Endodermal cell (in vitro differentiated cells): Measurements from ENCODE around the gene PPP1R1B. TPM values are rescaled to one million over a fixed set of nuclear protein-coding genes. Genes with fewer than 3 reads are reported as not detected.
A peak's percentile ranks its signal among the peaks of the same experiment; 100 is the strongest.

Source experiments
- DNase-seq: peaks from one replicate; pipeline ENCODE4 v3.0.0-alpha.2; 2017
- H3K27ac ChIP-seq: 2 replicates; pipeline ENCODE4 v1.5.1; 2013; ENCODE audit warnings: mild to moderate bottlenecking, low read depth, low read length, moderate library complexity
- H3K27me3 ChIP-seq: 2 replicates; pipeline ENCODE4 v1.6.1; 2013; ENCODE audit warnings: mild to moderate bottlenecking, low read length, moderate library complexity; ENCODE audit not compliant: insufficient read depth, control insufficient read depth, poor library complexity, severe bottlenecking
- H3K36me3 ChIP-seq: 2 replicates; pipeline ENCODE4 v1.7.0; 2013; ENCODE audit warnings: mild to moderate bottlenecking, low read length, moderate library complexity; ENCODE audit not compliant: control insufficient read depth, insufficient read depth
- H3K4me1 ChIP-seq: one replicate; pipeline ENCODE4 v1.7.0; 2013; ENCODE audit warnings: low read length; ENCODE audit not compliant: control insufficient read depth, insufficient read depth
- H3K4me3 ChIP-seq: 2 replicates; pipeline ENCODE4 v1.5.1; 2013; ENCODE audit warnings: mild to moderate bottlenecking, low read length, moderate library complexity
- H3K9ac ChIP-seq: 2 replicates; pipeline ENCODE4 v1.6.1; 2013; ENCODE audit warnings: mild to moderate bottlenecking, low read length, moderate library complexity; ENCODE audit not compliant: poor library complexity, severe bottlenecking; ENCODE audit errors: extremely low read depth
- H3K9me3 ChIP-seq: 2 replicates; pipeline ENCODE4 v1.6.1; 2013; ENCODE audit warnings: mild to moderate bottlenecking, low read length, moderate library complexity; ENCODE audit not compliant: control insufficient read depth
- H3K27ac Mint-ChIP-seq: 2 replicates; pipeline ENCODE4 v1.8.0; 2020; ENCODE audit warnings: mixed read lengths
- H3K27me3 Mint-ChIP-seq: 2 replicates; pipeline ENCODE4 v1.8.0; 2021; ENCODE audit warnings: mild to moderate bottlenecking, mixed read lengths; ENCODE audit not compliant: insufficient read depth
- H3K36me3 Mint-ChIP-seq: 2 replicates; pipeline ENCODE4 v1.8.0; 2020; ENCODE audit warnings: low read depth, mixed read lengths
- H3K4me1 Mint-ChIP-seq: 2 replicates; pipeline ENCODE4 v1.8.0; 2020; ENCODE audit warnings: mixed read lengths
- H3K4me3 Mint-ChIP-seq: 2 replicates; pipeline ENCODE4 v1.8.0; 2020; ENCODE audit warnings: mild to moderate bottlenecking, moderate library complexity, mixed read lengths
- H3K9me3 Mint-ChIP-seq: 2 replicates; pipeline ENCODE4 v1.8.0; 2020; ENCODE audit warnings: mild to moderate bottlenecking, mixed read lengths
- WGBS, 2 experiments: methylation state at CpG; one replicate each; pipeline versions ENCODE4 v1.1.5 to v1.1.7; 2013; ENCODE audit warnings: missing lambda C conversion rate in 2 of 2, mixed read lengths in 1 of 2; ENCODE audit not compliant: insufficient coverage in 1 of 2, insufficient read length in 1 of 2; 5-methylcytosine and 5-hydroxymethylcytosine counted together
- total RNA-seq, 2 donors: library from RNA; stranded (reverse); fragmentation: NEBNext Ultra II Directional in 1 of 2; extraction: Animal tissue kit (Norgen Biotek cat#: 25700) in 1 of 2; gene quantifications; 2 replicates in 1 of 2; 3 replicates in 1 of 2; pipeline ENCODE4 v1.2.1, GENCODE V29; 2021
- TF ChIP-seq, protein P1 (sequence below): fragments of 200-600 bp; sonication (generic); conservative IDR thresholded peaks from 2 replicates; pipeline ENCODE4 v1.5.0; 2021; ENCODE audit warnings: antibody characterized with exemption, mild to moderate bottlenecking

The PPP1R1B gene
- total RNA-seq, 2 donors from 2014 or later = 1.0 to 2.1 TPM

DNA sequence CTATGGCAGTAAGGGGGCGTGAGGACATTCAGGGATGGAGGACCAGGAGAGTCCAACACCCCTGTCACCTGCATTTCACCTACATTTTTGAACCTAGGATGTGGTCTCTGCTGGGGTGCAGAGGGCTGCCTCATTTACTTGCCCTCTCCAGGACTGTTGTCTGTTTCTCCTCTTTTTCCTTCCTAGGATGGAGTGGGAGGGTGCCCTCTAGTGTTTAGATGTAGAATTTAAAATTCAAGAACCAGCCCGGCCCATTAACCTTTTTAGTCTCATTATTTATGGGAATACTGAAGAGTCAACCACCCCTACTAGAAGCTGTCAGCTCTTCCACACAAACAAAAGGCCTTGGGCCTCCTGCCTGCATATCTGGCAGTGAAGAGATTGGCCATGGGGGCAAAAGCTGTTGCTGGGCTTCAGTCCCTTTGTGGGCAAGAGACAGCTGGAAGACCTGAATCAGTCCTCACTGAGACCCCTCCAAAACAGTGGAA is 7.7 kb downstream of the PPP1R1B start:
- Mint-ChIP-seq H3K4me1 (peaks cover 39% of the 10 kb centered on the region), H3K9me3 (no peaks in the 10 kb centered on the region), H3K27ac (no peak overlapping the region), H3K27me3 (peaks cover 5% of the 10 kb centered on the region), H3K4me3 (no peak overlapping the region), H3K36me3 (no peaks in the 10 kb centered on the region)
- DNase-seq = no peak
- 56% methylated on average over 2 of the region's 2 CpGs; no CpG with 5 or more reads in 1 of the 2 experiments for WGBS, 2 experiments
- Histone ChIP-seq H3K36me3 (no peaks in the 10 kb centered on the region), H3K4me1 (no peaks in the 10 kb centered on the region), H3K9ac (no peak overlapping the region), H3K4me3 (no peak overlapping the region), H3K9me3 (no peaks in the 10 kb centered on the region), H3K27ac (no peak overlapping the region), H3K27me3 (no peaks in the 10 kb centered on the region)
- TF ChIP-seq, protein P1, sequence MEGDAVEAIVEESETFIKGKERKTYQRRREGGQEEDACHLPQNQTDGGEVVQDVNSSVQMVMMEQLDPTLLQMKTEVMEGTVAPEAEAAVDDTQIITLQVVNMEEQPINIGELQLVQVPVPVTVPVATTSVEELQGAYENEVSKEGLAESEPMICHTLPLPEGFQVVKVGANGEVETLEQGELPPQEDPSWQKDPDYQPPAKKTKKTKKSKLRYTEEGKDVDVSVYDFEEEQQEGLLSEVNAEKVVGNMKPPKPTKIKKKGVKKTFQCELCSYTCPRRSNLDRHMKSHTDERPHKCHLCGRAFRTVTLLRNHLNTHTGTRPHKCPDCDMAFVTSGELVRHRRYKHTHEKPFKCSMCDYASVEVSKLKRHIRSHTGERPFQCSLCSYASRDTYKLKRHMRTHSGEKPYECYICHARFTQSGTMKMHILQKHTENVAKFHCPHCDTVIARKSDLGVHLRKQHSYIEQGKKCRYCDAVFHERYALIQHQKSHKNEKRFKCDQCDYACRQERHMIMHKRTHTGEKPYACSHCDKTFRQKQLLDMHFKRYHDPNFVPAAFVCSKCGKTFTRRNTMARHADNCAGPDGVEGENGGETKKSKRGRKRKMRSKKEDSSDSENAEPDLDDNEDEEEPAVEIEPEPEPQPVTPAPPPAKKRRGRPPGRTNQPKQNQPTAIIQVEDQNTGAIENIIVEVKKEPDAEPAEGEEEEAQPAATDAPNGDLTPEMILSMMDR = peak; percentile 91

DNA sequence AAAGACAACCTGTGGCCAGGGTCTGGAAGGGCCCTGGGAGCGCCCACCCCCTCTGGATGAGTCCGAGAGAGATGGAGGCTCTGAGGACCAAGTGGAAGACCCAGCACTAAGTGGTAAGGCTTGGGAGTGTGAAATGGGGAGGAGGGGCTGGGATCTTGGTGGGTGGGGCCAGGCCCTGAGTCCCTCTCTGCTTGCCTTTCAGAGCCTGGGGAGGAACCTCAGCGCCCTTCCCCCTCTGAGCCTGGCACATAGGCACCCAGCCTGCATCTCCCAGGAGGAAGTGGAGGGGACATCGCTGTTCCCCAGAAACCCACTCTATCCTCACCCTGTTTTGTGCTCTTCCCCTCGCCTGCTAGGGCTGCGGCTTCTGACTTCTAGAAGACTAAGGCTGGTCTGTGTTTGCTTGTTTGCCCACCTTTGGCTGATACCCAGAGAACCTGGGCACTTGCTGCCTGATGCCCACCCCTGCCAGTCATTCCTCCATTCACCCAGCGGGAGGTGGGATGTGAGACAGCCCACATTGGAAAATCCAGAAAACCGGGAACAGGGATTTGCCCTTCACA is 8.9 kb downstream of the PPP1R1B start:
- H3K4me1 ChIP-seq = no peaks in the 10 kb centered on the region
- no peaks in the 10 kb centered on the region for H3K36me3 ChIP-seq
- Mint-ChIP-seq H3K9me3 (no peaks in the 10 kb centered on the region), H3K4me1 (peaks cover 39% of the 10 kb centered on the region), H3K36me3 (no peaks in the 10 kb centered on the region), H3K4me3 (no peak overlapping the region), H3K27me3 (peaks cover 5% of the 10 kb centered on the region), H3K27ac (no peak overlapping the region)
- WGBS, 2 experiments = 84 to 93% methylated on average over 4 to 8 of the region's 8 CpGs
- TF ChIP-seq, protein P1 = no peak
- H3K9ac ChIP-seq = no peak overlapping the region
- H3K27ac ChIP-seq = no peak overlapping the region
- H3K4me3 ChIP-seq = no peak overlapping the region
- H3K27me3 ChIP-seq = no peaks in the 10 kb centered on the region
- no peaks in the 10 kb centered on the region for H3K9me3 ChIP-seq
- peak; percentile 83 for DNase-seq

DNA sequence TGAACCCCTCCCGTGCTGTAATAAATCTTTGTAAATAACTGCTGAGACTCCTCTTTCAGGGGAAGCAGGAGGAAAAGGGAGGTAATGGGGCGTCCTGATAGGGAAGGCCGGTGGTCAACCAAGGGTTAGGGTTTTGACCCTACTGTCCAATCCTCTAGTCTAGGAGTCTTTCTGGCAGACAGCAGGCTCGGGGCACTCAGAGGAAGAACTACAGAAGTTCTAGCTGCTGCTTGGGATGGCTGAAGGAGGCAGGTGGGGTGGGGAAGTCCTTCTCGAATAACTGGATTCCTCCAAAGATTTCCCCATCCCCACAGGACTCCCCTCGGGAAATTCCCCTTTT is 9.8 kb downstream of the PPP1R1B start:
- H3K9me3 Mint-ChIP-seq = no peaks in the 10 kb centered on the region
- H3K27ac Mint-ChIP-seq = peak overlapping the region; percentile 52
- Histone ChIP-seq H3K27me3 (no peaks in the 10 kb centered on the region), H3K27ac (no peak overlapping the region), H3K9me3 (no peaks in the 10 kb centered on the region), H3K4me1 (no peaks in the 10 kb centered on the region), H3K9ac (no peak overlapping the region), H3K4me3 (peak overlapping the region; percentile 84), H3K36me3 (no peaks in the 10 kb centered on the region)
- peaks cover 3% of the 10 kb centered on the region for H3K27me3 Mint-ChIP-seq
- TF ChIP-seq, protein P1 = no peak
- DNase-seq = no peak
- peaks cover 33% of the 10 kb centered on the region for H3K4me1 Mint-ChIP-seq
- WGBS, 2 experiments = 17 to 60% methylated on average over 1 to 6 of the region's 6 CpGs
- no peaks in the 10 kb centered on the region for H3K36me3 Mint-ChIP-seq
- H3K4me3 Mint-ChIP-seq = peak overlapping the region; percentile 86
